ENCODE results near the gene ANAPC4. TPM values are rescaled to one million over a fixed set of nuclear protein-coding genes. Genes with fewer than 3 reads are reported as not detected.

ANAPC4 gene
- total and polyA plus RNA-seq, 2 experiments from 2014 or later, result 19.7 to 22.0 TPM

DNA sequence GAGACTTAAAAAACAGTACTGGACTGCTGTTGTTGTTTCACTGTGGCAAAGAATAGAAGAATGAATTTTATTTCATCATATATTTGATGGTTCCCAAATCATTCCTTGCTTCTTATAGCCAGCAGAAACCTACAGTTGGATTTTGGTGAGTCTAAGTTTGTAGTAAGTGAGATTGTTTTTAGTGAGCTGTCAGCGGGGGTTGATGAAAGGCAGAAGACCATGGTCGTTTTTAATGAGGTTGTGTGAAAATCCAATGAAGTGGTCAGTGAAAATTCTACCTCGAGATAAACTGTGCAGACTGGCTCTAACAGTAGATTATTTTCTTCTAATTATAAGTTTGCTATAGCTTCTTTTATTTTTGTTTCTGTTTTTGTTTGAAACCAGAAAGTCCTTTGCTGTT lies 36.2 kb downstream of the ANAPC4 start:
- H3K9me2 ChIP-seq (ENCODE audit: insufficient read depth), result no peaks in the 10 kb centered on the region
- DNase-seq, result no peak
- H3K4me1 ChIP-seq (ENCODE audit: insufficient read depth), result no peaks in the 10 kb centered on the region
- WGBS, 2 experiments (ENCODE audit: low coverage in 1 of 2, low lambda C conversion rate in 2 of 2, missing lambda C conversion rate in 2 of 2), result 74 to 77% methylated on average over 3 of the region's 3 CpGs
- H2AFZ ChIP-seq, result no peak overlapping the region
- peaks cover 77% of the 10 kb centered on the region for H3K36me3 ChIP-seq (ENCODE audit: low read depth)
- no peaks in the 10 kb centered on the region for H4K20me1 ChIP-seq (ENCODE audit: insufficient read depth)
- H3K27ac ChIP-seq, result no peak overlapping the region
- no peak overlapping the region for H3K9ac ChIP-seq
- H3K4me2 ChIP-seq (ENCODE audit: unreplicated experiment), result no peak overlapping the region
- no peaks in the 10 kb centered on the region for H3K9me3 ChIP-seq (ENCODE audit: low read depth)
- in situ Hi-C loops (cut with MboI), result no loop called here
- no peak overlapping the region for H3K4me3 ChIP-seq
- no peaks in the 10 kb centered on the region for H3F3A ChIP-seq (ENCODE audit: insufficient read depth)
- no peaks in the 10 kb centered on the region for H3K27me3 ChIP-seq (replicated peaks; ENCODE audit: insufficient read depth)
- no peak for TF ChIP-seq EZH2 (IDR thresholded peaks at IDR 0.05; ENCODE audit: insufficient read depth, poor library complexity, severe bottlenecking)
- TF ChIP-seq EZH2phosphoT487 (IDR thresholded peaks at IDR 0.05; ENCODE audit: insufficient read depth, low read depth), result no peak
- H3K79me2 ChIP-seq (ENCODE audit: insufficient read depth), result no peaks in the 10 kb centered on the region

DNA sequence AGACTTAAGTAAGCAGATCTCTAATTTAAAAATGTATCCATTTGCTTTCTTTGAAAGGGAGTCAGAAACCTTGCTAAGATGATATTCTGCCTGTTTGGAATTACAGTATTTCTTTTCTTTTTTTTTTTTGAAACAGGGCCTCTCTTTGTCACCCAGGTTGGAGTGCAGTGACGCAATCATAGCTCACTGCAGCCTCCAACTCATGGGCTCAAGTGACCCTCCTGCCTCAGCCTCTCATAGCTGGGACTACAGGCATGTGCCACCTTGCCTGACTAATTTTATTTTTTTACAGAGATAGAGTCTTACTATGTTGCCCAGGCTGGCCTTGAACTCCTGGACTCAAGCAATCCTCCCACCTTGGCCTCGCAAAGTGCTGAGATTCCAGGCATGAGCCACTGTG lies 40.0 kb downstream of the ANAPC4 start:
- WGBS, 2 experiments (ENCODE audit: low coverage in 1 of 2, low lambda C conversion rate in 2 of 2, missing lambda C conversion rate in 2 of 2), result 97 to 100% methylated on average over 2 of the region's 2 CpGs
- peaks cover 61% of the 10 kb centered on the region for H3K36me3 ChIP-seq (ENCODE audit: low read depth)
- no peaks in the 10 kb centered on the region for H4K20me1 ChIP-seq (ENCODE audit: insufficient read depth)
- no peak for DNase-seq
- no peaks in the 10 kb centered on the region for H3K79me2 ChIP-seq (ENCODE audit: insufficient read depth)
- in situ Hi-C loops (cut with MboI), result no loop called here
- H3K9me2 ChIP-seq (ENCODE audit: insufficient read depth), result no peaks in the 10 kb centered on the region
- H3K9ac ChIP-seq, result no peak overlapping the region
- no peak overlapping the region for H3K4me2 ChIP-seq (ENCODE audit: unreplicated experiment)
- no peak for TF ChIP-seq EZH2 (IDR thresholded peaks at IDR 0.05; ENCODE audit: insufficient read depth, poor library complexity, severe bottlenecking)
- TF ChIP-seq EZH2phosphoT487 (IDR thresholded peaks at IDR 0.05; ENCODE audit: insufficient read depth, low read depth), result no peak
- H3K27me3 ChIP-seq (replicated peaks; ENCODE audit: insufficient read depth), result no peaks in the 10 kb centered on the region
- H3K27ac ChIP-seq, result no peak overlapping the region
- H3F3A ChIP-seq (ENCODE audit: insufficient read depth), result no peaks in the 10 kb centered on the region
- no peaks in the 10 kb centered on the region for H3K4me1 ChIP-seq (ENCODE audit: insufficient read depth)
- H3K4me3 ChIP-seq, result no peak overlapping the region
- no peaks in the 10 kb centered on the region for H3K9me3 ChIP-seq (ENCODE audit: low read depth)
- H2AFZ ChIP-seq, result no peak overlapping the region

DNA sequence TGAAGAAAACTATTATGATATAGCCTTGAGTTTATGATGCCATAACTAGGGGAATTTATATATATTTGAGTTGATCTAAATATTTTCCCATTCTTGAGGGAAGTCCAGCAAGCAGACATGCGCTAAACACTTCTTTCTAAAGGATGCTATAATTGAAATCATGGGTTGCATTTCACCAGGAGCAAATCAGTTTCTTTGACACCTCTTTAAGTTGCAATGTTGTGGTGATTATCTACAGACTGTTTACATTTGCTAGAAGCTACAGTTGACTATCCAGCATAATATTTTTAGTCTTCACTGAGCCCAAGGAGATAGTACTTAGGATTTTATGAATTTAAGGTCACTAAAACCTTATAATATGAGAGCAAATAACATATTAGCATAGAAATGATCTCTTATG lies 43.9 kb downstream of the ANAPC4 start:
- 91 to 100% methylated on average over 1 of the region's 1 CpG for WGBS, 2 experiments (ENCODE audit: low coverage in 1 of 2, low lambda C conversion rate in 2 of 2, missing lambda C conversion rate in 2 of 2)
- no peaks in the 10 kb centered on the region for H3K9me2 ChIP-seq (ENCODE audit: insufficient read depth)
- no peak for DNase-seq
- H3K9me3 ChIP-seq (ENCODE audit: low read depth), result no peaks in the 10 kb centered on the region
- TF ChIP-seq EZH2 (IDR thresholded peaks at IDR 0.05; ENCODE audit: insufficient read depth, poor library complexity, severe bottlenecking), result no peak
- no peak for TF ChIP-seq EZH2phosphoT487 (IDR thresholded peaks at IDR 0.05; ENCODE audit: insufficient read depth, low read depth)
- H3K9ac ChIP-seq, result no peak overlapping the region
- no peaks in the 10 kb centered on the region for H3K4me1 ChIP-seq (ENCODE audit: insufficient read depth)
- peaks cover 30% of the 10 kb centered on the region for H3K36me3 ChIP-seq (ENCODE audit: low read depth)
- H3K79me2 ChIP-seq (ENCODE audit: insufficient read depth), result no peaks in the 10 kb centered on the region
- H2AFZ ChIP-seq, result no peak overlapping the region
- in situ Hi-C loops (cut with MboI), result no loop called here
- H3F3A ChIP-seq (ENCODE audit: insufficient read depth), result no peaks in the 10 kb centered on the region
- H3K4me2 ChIP-seq (ENCODE audit: unreplicated experiment), result no peak overlapping the region
- H3K27me3 ChIP-seq (replicated peaks; ENCODE audit: insufficient read depth), result no peaks in the 10 kb centered on the region
- H3K4me3 ChIP-seq, result no peak overlapping the region
- no peak overlapping the region for H3K27ac ChIP-seq
- no peaks in the 10 kb centered on the region for H4K20me1 ChIP-seq (ENCODE audit: insufficient read depth)

DNA sequence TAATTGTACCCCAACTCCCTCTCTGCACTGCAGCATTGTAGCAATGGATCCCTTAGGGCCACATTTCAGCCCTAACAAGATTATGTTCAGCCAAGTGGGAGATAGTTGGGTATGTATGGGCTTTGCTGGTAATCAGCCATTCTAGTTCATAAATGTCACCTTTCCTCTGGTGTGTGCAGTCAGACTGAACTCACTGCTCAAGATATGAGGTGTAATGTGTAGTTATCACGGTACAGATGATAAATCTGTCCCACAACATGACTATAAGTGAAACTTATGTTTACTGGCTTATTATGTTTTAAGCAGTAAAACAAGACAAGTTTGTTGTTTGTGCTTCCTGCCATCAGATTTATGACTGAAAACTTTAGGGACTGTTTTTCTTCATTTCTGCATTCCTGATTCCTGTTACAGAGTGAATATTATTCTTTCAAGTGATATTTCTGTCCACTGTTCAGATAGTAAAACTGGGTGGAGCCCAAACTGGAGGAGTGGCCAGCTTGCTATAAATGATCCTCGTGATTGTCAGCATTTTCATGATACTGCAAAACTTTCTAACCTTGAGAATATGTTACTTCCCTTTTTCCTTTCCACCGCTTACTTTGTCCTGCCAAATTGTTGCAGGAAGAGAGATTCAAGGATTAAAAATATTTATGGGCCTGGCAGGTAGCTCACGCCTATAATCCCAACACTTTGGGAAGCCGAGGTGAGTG lies 44.9 kb downstream of the ANAPC4 start:
- no peaks in the 10 kb centered on the region for H3K9me3 ChIP-seq (ENCODE audit: low read depth)
- H3K4me3 ChIP-seq, result no peak overlapping the region
- in situ Hi-C loops (cut with MboI), result no loop called here
- H4K20me1 ChIP-seq (ENCODE audit: insufficient read depth), result no peaks in the 10 kb centered on the region
- no peaks in the 10 kb centered on the region for H3K27me3 ChIP-seq (replicated peaks; ENCODE audit: insufficient read depth)
- no peak overlapping the region for H2AFZ ChIP-seq
- H3K4me2 ChIP-seq (ENCODE audit: unreplicated experiment), result no peak overlapping the region
- no peak for DNase-seq
- no peaks in the 10 kb centered on the region for H3K79me2 ChIP-seq (ENCODE audit: insufficient read depth)
- H3F3A ChIP-seq (ENCODE audit: insufficient read depth), result no peaks in the 10 kb centered on the region
- no peak overlapping the region for H3K27ac ChIP-seq
- H3K36me3 ChIP-seq (ENCODE audit: low read depth), result peaks cover 21% of the 10 kb centered on the region
- WGBS, 2 experiments (ENCODE audit: low coverage in 1 of 2, low lambda C conversion rate in 2 of 2, missing lambda C conversion rate in 2 of 2), result 69 to 70% methylated on average over 5 of the region's 5 CpGs
- H3K9me2 ChIP-seq (ENCODE audit: insufficient read depth), result no peaks in the 10 kb centered on the region
- no peak overlapping the region for H3K9ac ChIP-seq
- H3K4me1 ChIP-seq (ENCODE audit: insufficient read depth), result no peaks in the 10 kb centered on the region
- TF ChIP-seq EZH2 (IDR thresholded peaks at IDR 0.05; ENCODE audit: insufficient read depth, poor library complexity, severe bottlenecking), result no peak
- TF ChIP-seq EZH2phosphoT487 (IDR thresholded peaks at IDR 0.05; ENCODE audit: insufficient read depth, low read depth), result no peak
